NB4 (cell line): ENCODE measurements around the gene BICDL1.

Experiments
- MAX ChIP-seq: IDR thresholded peaks from 2 replicates; pipeline ENCODE4 v1.6.1; 2011; ENCODE audit warnings: low read depth, low read length
- POLR2A ChIP-seq: IDR thresholded peaks from 2 replicates; pipeline ENCODE4 v1.6.1; 2011; ENCODE audit warnings: mild to moderate bottlenecking; ENCODE audit not compliant: insufficient read length; ENCODE audit errors: extremely low read depth
- TF ChIP-seq, protein P1 (sequence below): IDR thresholded peaks from one replicate; pipeline ENCODE4 v1.5.1; 2012; ENCODE audit warnings: low read depth, low read length

GRCh38 chr12:120039711-120040110 lies 50.7 kb downstream of the BICDL1 start:
- no peak for TF ChIP-seq POLR2A
- TF ChIP-seq, protein P1, sequence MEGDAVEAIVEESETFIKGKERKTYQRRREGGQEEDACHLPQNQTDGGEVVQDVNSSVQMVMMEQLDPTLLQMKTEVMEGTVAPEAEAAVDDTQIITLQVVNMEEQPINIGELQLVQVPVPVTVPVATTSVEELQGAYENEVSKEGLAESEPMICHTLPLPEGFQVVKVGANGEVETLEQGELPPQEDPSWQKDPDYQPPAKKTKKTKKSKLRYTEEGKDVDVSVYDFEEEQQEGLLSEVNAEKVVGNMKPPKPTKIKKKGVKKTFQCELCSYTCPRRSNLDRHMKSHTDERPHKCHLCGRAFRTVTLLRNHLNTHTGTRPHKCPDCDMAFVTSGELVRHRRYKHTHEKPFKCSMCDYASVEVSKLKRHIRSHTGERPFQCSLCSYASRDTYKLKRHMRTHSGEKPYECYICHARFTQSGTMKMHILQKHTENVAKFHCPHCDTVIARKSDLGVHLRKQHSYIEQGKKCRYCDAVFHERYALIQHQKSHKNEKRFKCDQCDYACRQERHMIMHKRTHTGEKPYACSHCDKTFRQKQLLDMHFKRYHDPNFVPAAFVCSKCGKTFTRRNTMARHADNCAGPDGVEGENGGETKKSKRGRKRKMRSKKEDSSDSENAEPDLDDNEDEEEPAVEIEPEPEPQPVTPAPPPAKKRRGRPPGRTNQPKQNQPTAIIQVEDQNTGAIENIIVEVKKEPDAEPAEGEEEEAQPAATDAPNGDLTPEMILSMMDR: no peak
- no peak for TF ChIP-seq MAX
